ENCODE measurements around the gene RHOJ. TPM values are rescaled to one million over a fixed set of nuclear protein-coding genes. Genes with fewer than 3 reads are reported as not detected.
A peak's percentile ranks its signal among the peaks of the same experiment; 100 is the strongest.

RHOJ gene
- total RNA-seq, 4 donors from 2014 or later = 0.64 to 9.5 (median 0.87) TPM

- H3K4me3 ChIP-seq = no peak overlapping the region
- H3K36me3 ChIP-seq = no peaks in the 10 kb centered on the region
- intact Hi-C loops (cut with DNase I) = no loop called here
- peaks cover 0 to 6% (median 0%) of the 10 kb centered on the region in 3 donors for H3K4me1 ChIP-seq
- no peak for DNase-seq
- TF ChIP-seq, protein P1, sequence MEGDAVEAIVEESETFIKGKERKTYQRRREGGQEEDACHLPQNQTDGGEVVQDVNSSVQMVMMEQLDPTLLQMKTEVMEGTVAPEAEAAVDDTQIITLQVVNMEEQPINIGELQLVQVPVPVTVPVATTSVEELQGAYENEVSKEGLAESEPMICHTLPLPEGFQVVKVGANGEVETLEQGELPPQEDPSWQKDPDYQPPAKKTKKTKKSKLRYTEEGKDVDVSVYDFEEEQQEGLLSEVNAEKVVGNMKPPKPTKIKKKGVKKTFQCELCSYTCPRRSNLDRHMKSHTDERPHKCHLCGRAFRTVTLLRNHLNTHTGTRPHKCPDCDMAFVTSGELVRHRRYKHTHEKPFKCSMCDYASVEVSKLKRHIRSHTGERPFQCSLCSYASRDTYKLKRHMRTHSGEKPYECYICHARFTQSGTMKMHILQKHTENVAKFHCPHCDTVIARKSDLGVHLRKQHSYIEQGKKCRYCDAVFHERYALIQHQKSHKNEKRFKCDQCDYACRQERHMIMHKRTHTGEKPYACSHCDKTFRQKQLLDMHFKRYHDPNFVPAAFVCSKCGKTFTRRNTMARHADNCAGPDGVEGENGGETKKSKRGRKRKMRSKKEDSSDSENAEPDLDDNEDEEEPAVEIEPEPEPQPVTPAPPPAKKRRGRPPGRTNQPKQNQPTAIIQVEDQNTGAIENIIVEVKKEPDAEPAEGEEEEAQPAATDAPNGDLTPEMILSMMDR (IDR thresholded peaks at IDR 0.05) = no peak
- TF ChIP-seq POLR2A (IDR thresholded peaks at IDR 0.05) = no peak
- H3K27ac ChIP-seq = no peak overlapping the region
- H3K27me3 ChIP-seq = no peaks in the 10 kb centered on the region
- 83 to 84% methylated on average over 2 of the region's 2 CpGs for WGBS, 2 donors
- no peaks in the 10 kb centered on the region for H3K9me3 ChIP-seq
Measured at GRCh38 chr14:63212776-63213500, 8.7 kb downstream of the RHOJ start.

- Histone ChIP-seq H3K9me3 (no peaks in the 10 kb centered on the region), H3K4me3 (no peak overlapping the region), H3K27ac (peak overlapping the region in 3 of 4 donors; percentile 23 to 59 (median 53)), H3K36me3 (no peaks in the 10 kb centered on the region), H3K4me1 (peaks cover 0 to 6% (median 0%) of the 10 kb centered on the region in 3 donors), H3K27me3 (no peaks in the 10 kb centered on the region)
- intact Hi-C loops (cut with DNase I) = no loop called here
- 71 to 73% methylated on average over 5 of the region's 5 CpGs for WGBS, 2 donors
- no peak for TF ChIP-seq POLR2A (IDR thresholded peaks at IDR 0.05)
- TF ChIP-seq, protein P1 (IDR thresholded peaks at IDR 0.05) = no peak
- no peak for DNase-seq
Measured at GRCh38 chr14:63214417-63215196, 10.4 kb downstream of the RHOJ start.

DNA sequence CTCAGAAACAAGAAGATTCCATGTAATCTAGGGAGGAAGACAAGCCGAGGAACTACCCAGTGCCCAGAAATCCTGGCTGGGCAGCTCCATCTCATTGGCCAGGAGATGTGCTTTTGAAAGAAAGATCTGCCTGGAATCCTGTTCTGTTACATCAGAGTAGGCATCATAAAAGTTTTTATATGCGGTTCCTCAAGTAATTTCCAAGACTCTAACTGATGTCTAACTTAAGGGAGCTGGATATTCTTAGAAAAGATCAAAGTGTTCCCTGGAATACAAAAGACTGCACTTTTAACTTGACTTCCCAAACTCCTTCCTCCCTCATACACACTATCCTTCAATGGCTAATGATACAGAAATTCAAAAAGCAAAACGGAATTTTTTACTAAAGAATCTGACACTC is 16.3 kb downstream of the RHOJ start:
- TF ChIP-seq, protein P1 (IDR thresholded peaks at IDR 0.05) = no peak
- no peak for TF ChIP-seq POLR2A (IDR thresholded peaks at IDR 0.05)
- H3K9me3 ChIP-seq = no peaks in the 10 kb centered on the region
- H3K4me3 ChIP-seq = no peak overlapping the region
- WGBS, 2 donors = 51 to 63% methylated on average over 3 of the region's 3 CpGs
- H3K27me3 ChIP-seq = no peaks in the 10 kb centered on the region
- H3K27ac ChIP-seq = no peak overlapping the region
- DNase-seq = no peak
- intact Hi-C loops (cut with DNase I) = no loop called here
- peaks cover 0 to 8% (median 0%) of the 10 kb centered on the region in 3 donors for H3K4me1 ChIP-seq
- no peaks in the 10 kb centered on the region for H3K36me3 ChIP-seq

DNA sequence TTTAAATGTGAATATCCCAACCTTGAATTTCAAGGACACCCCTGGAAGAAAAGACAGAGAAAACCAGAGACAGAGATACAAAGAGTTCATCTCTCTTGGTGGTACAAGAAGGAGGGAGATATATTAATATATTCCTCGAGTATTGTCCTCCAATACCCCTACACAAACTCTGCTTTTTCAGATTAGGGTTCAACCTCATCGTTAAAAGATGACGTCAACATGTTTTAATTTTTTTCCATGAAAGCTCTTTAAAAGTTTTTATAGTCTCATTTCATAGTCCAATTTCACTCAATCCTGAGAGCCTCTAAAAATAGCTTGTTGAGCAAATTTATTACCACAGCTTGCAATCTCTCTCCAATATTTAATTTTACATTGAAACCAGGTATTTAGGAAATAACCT is 19.4 kb downstream of the RHOJ start:
- H3K27me3 ChIP-seq = no peaks in the 10 kb centered on the region
- 40 to 61% methylated on average over 3 of the region's 3 CpGs for WGBS, 2 donors
- H3K27ac ChIP-seq = no peak overlapping the region
- DNase-seq = no peak
- TF ChIP-seq POLR2A (IDR thresholded peaks at IDR 0.05) = no peak
- TF ChIP-seq, protein P1 (IDR thresholded peaks at IDR 0.05) = no peak
- no peak overlapping the region for H3K4me3 ChIP-seq
- intact Hi-C loops (cut with DNase I) = no loop called here
- H3K36me3 ChIP-seq = no peaks in the 10 kb centered on the region
- no peaks in the 10 kb centered on the region for H3K9me3 ChIP-seq
- H3K4me1 ChIP-seq = peaks cover 0 to 8% (median 0%) of the 10 kb centered on the region in 3 donors

DNA sequence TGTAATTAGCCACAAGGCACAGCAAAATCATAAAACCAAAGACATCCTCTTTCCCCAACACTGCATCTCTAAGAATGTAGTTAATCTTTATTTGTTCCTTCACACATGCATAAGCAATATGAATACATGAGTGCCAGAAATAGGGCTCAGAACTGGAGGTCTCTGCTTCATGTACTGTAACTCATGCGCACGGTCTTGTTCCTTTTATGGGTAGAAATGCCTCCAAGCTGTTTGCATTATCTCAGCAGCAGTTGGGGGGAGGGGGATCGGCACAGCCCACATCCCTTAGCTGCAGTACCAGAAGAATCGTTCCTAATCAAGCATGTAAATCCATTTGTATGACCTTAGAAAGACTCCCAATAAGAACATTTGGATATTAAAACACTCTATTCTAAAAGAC is 20.0 kb downstream of the RHOJ start:
- H3K27ac ChIP-seq = no peak overlapping the region
- no peaks in the 10 kb centered on the region for H3K36me3 ChIP-seq
- no peak overlapping the region for H3K4me3 ChIP-seq
- no peaks in the 10 kb centered on the region for H3K27me3 ChIP-seq
- DNase-seq = no peak
- 31 to 37% methylated on average over 4 of the region's 4 CpGs for WGBS, 2 donors
- H3K9me3 ChIP-seq = no peaks in the 10 kb centered on the region
- TF ChIP-seq, protein P1 (IDR thresholded peaks at IDR 0.05) = no peak
- no peak for TF ChIP-seq POLR2A (IDR thresholded peaks at IDR 0.05)
- intact Hi-C loops (cut with DNase I) = no loop called here
- H3K4me1 ChIP-seq = peaks cover 0 to 8% (median 0%) of the 10 kb centered on the region in 3 donors

All from esophagus squamous epithelium (tissue), 5 donors.